ENCODE measurements around the gene KLHDC1.
"Not testable (repeated sequence)": the region's sequence is repeated elsewhere in the genome, so short reads cannot be mapped to it uniquely, and the experiment has no call there.

The KLHDC1 gene

GRCh38 chr14:49727171-49727570 is 34.3 kb downstream of the KLHDC1 start:
- DNase-seq (ENCODE audit: low read depth): no peak

DNA sequence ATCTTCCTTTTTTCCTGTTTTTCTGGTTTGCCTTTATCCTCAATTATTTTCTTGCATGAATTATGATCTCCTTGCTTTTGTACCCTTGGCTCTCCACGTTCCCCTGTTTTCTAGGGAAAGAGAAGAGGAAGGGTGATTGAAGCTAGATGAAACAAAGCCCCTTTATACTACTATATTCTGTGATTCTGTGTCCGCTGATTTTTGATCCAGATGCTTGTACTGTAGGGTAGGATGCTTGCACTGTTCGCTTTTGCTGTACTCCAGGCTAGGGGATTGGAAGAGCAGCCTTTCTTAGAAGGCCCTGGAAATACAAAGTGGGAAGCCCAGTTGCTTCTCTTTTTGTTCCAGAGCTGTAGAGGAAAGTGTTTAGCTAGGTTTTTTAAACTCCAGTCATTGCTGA is 40.0 kb downstream of the KLHDC1 start:
- no peak for DNase-seq (ENCODE audit: low read depth)

DNA sequence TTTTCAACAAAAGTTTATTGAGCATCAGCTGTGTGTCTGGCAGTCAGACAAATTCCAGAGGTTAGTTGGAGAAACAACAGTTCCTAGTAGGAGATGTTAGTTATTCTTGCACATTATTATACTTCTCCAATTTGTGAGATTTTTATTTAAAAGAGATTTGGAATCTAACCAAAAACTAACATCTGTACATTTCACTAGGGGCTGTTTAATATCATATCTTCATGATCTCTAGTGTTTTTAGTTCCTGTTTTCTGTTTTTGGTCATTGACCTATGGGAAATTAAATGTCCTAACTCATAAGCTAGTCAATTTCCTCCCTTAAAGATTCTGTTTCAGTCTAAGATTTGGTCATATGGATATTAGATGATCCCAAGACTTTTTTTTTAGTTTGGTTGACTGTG is 40.9 kb downstream of the KLHDC1 start:
- no peak for DNase-seq (ENCODE audit: low read depth)

- DNase-seq (ENCODE audit: low read depth): not testable (repeated sequence)
Measured at GRCh38 chr14:49735669-49736068, 42.7 kb downstream of the KLHDC1 start.

GRCh38 chr14:49745191-49745590 is 52.3 kb downstream of the KLHDC1 start:
- DNase-seq (ENCODE audit: low read depth): no peak

- DNase-seq (ENCODE audit: low read depth): not testable (repeated sequence)
Measured at GRCh38 chr14:49746476-49746875, 53.6 kb downstream of the KLHDC1 start.

GRCh38 chr14:49754570-49755097 is 61.7 kb downstream of the KLHDC1 start:
- DNase-seq (ENCODE audit: low read depth): no peak

GRCh38 chr14:49755378-49755777 is 62.5 kb downstream of the KLHDC1 start:
- no peak for DNase-seq (ENCODE audit: low read depth)

DNA sequence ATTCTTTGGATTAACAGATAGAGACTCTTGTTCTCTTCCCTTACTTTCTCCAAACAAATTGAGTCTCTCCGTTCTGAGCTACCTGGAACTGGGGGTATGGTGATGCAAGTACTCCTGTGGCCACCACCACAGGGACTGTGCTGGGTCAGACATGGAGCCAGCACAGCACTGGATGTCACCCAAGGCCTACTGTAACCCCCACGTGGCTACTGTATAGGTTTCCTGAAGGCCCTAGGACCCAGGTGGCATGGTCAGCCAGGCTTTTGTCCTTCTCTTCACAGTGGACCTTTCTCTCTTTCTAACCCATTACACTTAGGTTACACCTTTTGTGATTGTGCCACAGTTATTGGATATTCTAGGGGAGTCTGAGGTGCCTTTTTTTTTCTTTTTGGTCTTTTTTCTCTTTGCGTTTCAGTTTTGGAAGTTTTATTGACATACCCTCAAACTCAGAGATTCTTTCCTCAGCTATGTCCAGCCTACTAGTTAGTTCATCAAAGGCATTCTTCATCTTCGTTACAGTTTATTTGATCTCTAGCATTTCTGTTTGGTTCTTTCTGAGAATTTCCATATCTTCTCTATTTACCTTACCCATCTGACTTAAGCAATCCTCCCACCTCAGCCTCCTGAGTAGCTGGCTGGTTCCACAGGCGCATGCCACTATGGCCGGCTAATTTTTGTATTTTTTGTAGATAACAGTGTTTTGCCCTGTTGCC is 69.1 kb downstream of the KLHDC1 start:
- DNase-seq (ENCODE audit: low read depth): no peak

GRCh38 chr14:49766839-49767238 is 73.9 kb downstream of the KLHDC1 start:
- DNase-seq (ENCODE audit: low read depth): no peak

- DNase-seq (ENCODE audit: low read depth): no peak
Measured at GRCh38 chr14:49767270-49767570, 74.3 kb downstream of the KLHDC1 start.

DNA sequence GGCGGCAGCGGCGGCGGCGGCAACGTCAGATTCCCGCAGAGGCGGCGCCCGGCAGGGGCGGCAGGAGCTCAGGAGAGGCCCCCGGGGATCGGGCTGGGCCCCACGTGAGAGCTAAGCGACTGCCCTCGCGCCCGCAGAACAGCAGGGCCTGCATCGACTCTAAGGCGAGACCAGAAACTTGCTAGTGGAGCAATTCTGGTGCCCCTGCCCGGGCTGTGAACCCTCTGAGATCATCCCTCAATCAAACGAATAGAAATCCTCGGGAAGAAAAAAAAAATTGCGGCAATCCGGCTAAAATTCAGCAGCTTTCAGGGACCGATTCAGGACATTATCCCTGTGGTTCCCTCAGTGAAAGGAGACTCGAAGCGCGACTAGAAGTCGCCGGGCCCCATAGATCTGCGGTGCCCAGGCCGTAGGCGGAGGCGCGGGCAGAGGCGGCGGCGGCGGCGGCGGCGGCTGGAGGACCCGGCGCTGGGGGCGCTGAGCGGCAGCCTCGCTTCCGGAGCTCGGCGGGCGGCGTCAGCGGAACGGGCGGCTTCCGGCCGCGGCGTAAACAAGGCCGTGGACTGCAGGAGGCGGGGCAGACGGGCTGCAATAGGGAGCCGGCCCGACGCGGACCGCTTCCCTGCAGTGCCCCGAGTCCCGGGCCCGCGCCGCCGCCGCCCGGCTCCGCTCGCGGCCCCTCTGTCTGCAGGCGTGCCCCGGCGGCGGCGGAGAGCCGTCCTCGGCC is 74.8 kb downstream of the KLHDC1 start, which contains the start of gene KLHDC2:
Gene KLHDC2 (plus strand): TSS at position 583 of the 730 bp plus-strand sequence. CDS start 316 bp downstream, outside the sequence.
- DNase-seq (ENCODE audit: low read depth): peak; percentile 80

DNA sequence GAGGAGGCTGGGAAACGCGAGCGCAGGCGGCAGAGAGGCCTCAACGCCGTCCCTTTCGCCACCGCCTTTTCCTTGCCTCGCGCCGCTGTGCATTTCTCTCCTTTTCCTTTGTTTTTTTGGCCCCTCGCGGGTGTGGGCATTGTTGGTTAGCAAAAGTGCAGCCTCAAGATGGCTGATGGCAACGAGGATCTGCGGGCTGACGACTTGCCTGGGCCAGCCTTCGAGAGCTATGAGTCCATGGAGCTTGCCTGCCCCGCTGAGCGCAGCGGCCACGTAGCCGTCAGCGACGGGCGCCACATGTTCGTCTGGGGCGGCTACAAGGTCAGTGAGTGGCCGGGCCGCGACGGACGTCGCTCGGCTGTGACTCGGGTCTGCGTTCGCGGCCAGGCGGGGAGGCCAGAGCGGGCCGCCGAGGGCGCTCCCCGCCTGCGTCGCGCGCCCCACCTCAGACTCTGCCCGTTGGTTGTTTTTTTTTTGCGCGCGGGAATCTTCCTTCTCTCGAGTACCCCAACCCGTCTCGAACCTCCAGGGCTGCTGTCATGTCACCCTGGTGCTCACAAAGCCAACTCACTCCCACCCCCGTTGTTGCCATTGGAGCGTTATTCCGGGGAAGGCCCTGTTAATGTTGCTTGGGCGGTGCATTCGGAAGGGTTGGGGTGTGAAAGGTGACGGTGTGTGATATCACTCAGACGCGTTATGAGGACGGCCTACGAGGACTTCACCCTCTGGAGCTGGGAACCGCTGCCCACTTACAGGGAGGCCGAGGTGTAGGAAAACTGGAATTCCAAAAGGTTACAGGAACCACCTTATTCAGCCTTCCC is 75.6 kb downstream of the KLHDC1 start:
- peak; percentile 64 for DNase-seq (ENCODE audit: low read depth)

DNA sequence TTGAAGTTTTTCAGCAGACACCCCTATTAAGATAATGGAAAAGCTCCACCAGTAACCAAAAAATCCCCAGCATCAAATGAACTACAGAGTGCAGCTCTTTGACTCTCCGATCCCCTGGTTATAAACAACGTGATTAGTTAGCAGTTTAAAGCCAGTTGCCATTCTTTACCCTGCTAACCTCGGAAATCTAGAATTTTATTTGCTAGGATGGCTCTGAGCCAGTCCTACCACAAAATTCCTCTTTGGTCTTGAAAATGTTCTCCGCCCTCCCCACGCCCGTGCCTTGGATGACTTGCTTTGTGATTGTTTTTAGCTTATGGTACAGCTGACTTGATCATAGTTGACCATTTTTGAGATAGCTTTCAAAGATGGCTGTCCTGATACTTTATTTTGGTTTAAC is 76.3 kb downstream of the KLHDC1 start:
- no peak for DNase-seq (ENCODE audit: low read depth)

GRCh38 chr14:49769581-49770211 is 76.8 kb downstream of the KLHDC1 start:
- DNase-seq (ENCODE audit: low read depth): no peak

- DNase-seq (ENCODE audit: low read depth): no peak
Measured at GRCh38 chr14:49770212-49770817, 77.4 kb downstream of the KLHDC1 start.

GRCh38 chr14:49771691-49772090 is 78.8 kb downstream of the KLHDC1 start:
- DNase-seq (ENCODE audit: low read depth): not testable (repeated sequence)

DNA sequence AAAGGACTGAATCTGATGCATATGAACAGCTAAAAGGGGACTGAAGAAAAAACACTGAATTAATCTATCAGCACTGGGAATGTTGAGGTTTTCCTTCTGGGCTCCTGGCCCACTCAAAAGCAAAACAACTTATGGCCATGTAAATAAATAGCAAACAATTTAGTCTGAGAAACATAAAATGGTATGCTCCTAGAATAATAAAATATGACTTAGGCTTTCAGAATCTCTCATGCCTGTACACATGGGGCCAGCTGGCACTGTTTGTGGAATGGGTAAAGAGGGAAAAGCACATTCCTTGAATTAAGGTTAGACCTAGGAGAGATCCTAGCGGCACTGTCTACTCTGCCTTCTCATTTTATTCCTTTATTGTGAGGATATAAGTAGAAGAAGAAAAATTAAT is 81.2 kb downstream of the KLHDC1 start:
- DNase-seq (ENCODE audit: low read depth): no peak

DNA sequence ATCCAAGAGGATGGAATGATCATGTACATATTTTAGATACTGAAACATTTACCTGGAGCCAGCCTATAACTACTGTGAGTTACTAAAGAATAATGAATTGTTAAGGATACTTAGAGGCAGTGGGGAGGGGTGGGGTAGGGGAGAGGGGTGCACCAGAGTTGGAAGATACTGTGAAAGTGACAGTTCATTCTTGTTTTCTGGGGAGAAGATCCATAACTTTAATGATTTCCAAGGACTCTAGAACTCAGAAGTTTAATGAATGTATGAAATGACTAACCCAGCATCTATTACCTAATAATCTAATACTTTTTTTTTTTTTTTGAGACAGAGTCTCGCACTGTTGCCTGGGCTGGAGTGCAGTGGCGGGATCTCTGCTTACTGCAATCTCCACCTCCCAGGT is 85.5 kb downstream of the KLHDC1 start:
- no peak for DNase-seq (ENCODE audit: low read depth)

DNA sequence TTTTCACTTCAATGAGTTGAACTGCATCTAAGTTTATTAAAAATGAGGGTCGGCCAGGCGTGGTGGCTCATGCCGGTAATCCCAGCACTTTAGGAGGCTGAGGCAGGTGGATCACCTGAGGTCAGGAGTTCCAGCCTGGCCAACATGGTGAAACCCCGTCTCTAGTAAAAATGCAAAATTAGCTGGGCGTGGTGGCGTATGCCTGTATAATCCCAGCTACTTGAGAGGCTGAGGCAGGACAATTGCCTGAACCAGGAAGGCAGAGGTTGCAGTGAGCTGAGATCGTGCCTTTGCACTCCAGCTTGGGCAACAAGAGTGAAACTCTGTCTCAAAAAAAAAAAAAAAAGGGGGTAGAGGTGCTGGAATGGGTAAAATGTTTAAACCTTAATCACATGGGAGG is 88.1 kb downstream of the KLHDC1 start:
- not testable (repeated sequence) for DNase-seq (ENCODE audit: low read depth)

DNA sequence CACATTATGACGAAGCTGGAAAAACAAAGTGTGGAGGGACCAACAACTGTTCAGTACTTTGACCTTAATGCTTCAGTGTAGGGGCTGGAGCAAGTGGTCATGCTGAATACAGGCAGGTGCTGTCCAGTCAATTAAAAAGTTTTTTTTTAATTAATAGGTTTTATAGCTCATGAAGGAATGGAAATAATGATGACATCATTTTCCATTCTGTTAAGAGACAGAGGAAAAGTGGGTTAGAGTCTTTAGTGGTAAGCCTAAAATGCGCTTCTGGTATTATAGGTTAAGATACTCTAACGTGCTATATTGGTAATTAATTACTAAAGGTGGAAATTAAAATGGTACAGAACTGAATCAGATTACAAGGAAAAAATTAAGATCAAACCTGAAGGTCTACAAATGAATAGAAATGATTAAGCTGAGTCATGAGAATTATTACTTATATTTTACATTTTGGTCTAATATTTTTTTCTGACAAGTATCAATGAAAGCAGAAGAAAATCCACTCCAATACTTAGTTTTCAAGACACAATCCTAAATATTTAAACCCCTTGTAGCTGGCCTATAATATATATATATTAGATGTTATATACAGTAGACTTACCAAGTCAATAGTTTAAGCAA is 90.6 kb downstream of the KLHDC1 start:
- DNase-seq (ENCODE audit: low read depth): no peak

Data from stimulated activated CD4-positive, alpha-beta T cell treated with anti-CD3 and anti-CD28 coated beads, Interleukin-2, amount 100 ng/mL, for 4 hours (primary cell).